Measurements from ENCODE around the gene ARHGDIG. TPM values are rescaled to one million over a fixed set of nuclear protein-coding genes. Genes with fewer than 3 reads are reported as not detected.

Gene ARHGDIG
- total and polyA plus RNA-seq, 9 of the 15 experiments (the other 6 are each of a cell fraction or from before 2014, with no cell fraction given): 0.36 to 2.5 (median 0.64) TPM; not detected in 2

DNA sequence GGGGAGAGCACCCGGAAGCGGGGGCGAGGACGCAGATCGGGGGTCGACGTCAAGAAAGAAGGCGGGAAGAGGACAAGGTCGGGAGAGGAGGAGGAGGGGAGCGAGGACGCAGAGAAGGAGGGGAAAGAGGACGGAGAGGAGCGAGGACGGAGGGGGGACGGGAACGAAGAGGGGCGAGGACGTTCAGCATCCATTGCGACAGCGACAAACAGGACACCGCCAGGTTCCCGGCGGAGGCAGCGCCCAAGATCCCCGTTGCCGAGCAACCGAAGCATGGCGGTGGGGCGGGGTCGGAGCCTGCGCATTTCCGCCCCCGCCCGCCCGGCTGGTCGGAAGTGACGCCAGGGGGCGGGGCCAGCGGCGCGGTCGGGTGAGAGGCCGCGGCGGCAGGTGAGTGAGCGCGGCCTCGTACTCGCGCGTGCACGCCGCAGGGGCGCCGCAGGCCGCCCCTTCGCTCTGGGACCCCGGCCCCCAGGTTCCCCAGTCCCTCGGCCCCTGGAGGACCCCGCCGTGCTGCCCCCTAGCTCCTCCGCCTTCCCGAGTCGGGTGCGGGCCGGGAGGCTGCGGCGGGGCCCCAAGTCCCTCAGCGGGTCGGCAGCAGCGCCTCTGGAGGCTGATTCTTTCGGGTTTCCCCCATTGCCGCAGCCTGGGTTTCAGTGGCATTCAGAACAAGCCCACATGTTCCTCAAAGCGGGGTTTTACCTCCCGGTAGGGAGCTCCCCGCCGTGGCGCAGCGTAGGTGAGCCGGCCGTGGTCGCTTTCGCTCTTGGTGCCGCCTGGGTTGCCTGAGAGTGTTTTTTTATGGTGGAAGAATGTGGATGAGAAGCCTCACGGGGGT lies 45.7 kb upstream of the ARHGDIG start, which contains the start of gene FAM234A (continued):
- TF ChIP-seq, protein P1, sequence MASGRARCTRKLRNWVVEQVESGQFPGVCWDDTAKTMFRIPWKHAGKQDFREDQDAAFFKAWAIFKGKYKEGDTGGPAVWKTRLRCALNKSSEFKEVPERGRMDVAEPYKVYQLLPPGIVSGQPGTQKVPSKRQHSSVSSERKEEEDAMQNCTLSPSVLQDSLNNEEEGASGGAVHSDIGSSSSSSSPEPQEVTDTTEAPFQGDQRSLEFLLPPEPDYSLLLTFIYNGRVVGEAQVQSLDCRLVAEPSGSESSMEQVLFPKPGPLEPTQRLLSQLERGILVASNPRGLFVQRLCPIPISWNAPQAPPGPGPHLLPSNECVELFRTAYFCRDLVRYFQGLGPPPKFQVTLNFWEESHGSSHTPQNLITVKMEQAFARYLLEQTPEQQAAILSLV (tag; IDR thresholded peaks at IDR 0.05): no peak
- no peak for TF ChIP-seq DLX4 (CRISPR knock-in tag; IDR thresholded peaks at IDR 0.05)
- TF ChIP-seq, protein P2, sequence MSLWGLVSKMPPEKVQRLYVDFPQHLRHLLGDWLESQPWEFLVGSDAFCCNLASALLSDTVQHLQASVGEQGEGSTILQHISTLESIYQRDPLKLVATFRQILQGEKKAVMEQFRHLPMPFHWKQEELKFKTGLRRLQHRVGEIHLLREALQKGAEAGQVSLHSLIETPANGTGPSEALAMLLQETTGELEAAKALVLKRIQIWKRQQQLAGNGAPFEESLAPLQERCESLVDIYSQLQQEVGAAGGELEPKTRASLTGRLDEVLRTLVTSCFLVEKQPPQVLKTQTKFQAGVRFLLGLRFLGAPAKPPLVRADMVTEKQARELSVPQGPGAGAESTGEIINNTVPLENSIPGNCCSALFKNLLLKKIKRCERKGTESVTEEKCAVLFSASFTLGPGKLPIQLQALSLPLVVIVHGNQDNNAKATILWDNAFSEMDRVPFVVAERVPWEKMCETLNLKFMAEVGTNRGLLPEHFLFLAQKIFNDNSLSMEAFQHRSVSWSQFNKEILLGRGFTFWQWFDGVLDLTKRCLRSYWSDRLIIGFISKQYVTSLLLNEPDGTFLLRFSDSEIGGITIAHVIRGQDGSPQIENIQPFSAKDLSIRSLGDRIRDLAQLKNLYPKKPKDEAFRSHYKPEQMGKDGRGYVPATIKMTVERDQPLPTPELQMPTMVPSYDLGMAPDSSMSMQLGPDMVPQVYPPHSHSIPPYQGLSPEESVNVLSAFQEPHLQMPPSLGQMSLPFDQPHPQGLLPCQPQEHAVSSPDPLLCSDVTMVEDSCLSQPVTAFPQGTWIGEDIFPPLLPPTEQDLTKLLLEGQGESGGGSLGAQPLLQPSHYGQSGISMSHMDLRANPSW (CRISPR knock-in tag; IDR thresholded peaks at IDR 0.05): no peak
- no peak for TF ChIP-seq ARID2 (IDR thresholded peaks at IDR 0.05)
- TF ChIP-seq SREBF2 (CRISPR knock-in tag; IDR thresholded peaks at IDR 0.05): no peak
- TF ChIP-seq PTBP1 (IDR thresholded peaks at IDR 0.05; ENCODE audit: low read depth, low read length): no peak
- peak; percentile 31; the same call in 1 of the 2 replicates for TF ChIP-seq ZNF316 (IDR thresholded peaks at IDR 0.05)
- TF ChIP-seq BRF1 (IDR thresholded peaks at IDR 0.05; ENCODE audit: borderline replicate concordance, extremely low read depth, insufficient read length): no peak
- peak; percentile 55 for TF ChIP-seq ARID1B (IDR thresholded peaks at IDR 0.05)
- no peak for TF ChIP-seq CBFA2T2 (conservative IDR thresholded peaks at IDR 0.05)
- peak; percentile 80 for TF ChIP-seq SUPT5H (IDR thresholded peaks at IDR 0.05)
- peak; percentile 81 for TF ChIP-seq ELF1 (tag; IDR thresholded peaks at IDR 0.05)
- TF ChIP-seq ZNF133 (CRISPR knock-in tag; IDR thresholded peaks at IDR 0.05): no peak
- no peak for TF ChIP-seq ZBTB49 (CRISPR knock-in tag; IDR thresholded peaks at IDR 0.05; ENCODE audit: borderline replicate concordance)
- TF ChIP-seq, protein P3, sequence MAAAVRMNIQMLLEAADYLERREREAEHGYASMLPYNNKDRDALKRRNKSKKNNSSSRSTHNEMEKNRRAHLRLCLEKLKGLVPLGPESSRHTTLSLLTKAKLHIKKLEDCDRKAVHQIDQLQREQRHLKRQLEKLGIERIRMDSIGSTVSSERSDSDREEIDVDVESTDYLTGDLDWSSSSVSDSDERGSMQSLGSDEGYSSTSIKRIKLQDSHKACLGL (CRISPR knock-in tag; IDR thresholded peaks at IDR 0.05; ENCODE audit: borderline replicate concordance, poor library complexity, severe bottlenecking): no peak
- no peak for TF ChIP-seq BRD9 (IDR thresholded peaks at IDR 0.05; ENCODE audit: low read depth, partially characterized antibody)
- no peak for TF ChIP-seq ZSCAN32 (CRISPR knock-in tag; IDR thresholded peaks at IDR 0.05)
- TF ChIP-seq ESRRA (IDR thresholded peaks at IDR 0.05; ENCODE audit: borderline replicate concordance, low read depth): peak; percentile 51
- no peak for TF ChIP-seq ZNF717 (CRISPR knock-in tag; IDR thresholded peaks at IDR 0.05)
- no peak for TF ChIP-seq ZNF764 (CRISPR knock-in tag; IDR thresholded peaks at IDR 0.05; ENCODE audit: low read depth)
- TF ChIP-seq POU5F1 (IDR thresholded peaks at IDR 0.05; ENCODE audit: borderline replicate concordance, low read depth, low read length, partially characterized antibody): no peak
